GDM1 (cell line): ENCODE data around the gene HACD2.

Experiments used
- DNase-seq: peaks from one replicate; lab custom pipeline; 2025; lab: John Stamatoyannopoulos, UW

The HACD2 gene

DNA sequence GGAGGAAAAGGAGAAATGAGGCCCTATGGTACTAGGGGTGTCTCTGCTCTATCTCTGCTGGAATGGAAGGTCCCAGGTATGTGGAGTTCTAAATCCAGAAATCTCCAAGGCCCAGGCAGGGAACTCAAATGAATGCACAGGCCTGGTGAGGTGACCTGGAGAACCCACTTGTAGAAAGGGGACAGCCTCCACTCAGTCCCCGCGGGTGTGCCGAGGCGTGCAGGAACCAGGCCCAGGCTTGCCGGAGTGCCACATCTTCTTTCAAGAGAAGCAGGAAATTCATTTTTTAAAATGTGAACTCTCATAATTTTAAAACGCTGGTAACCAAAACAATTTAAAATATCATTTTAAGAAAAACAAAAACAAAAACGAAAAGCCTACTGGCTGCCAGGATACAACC, 103.8 kb downstream of the HACD2 start:
- no peak for DNase-seq

GRCh38 chr3:123480428-123480827, 104.4 kb downstream of the HACD2 start:
- no peak for DNase-seq

GRCh38 chr3:123479891-123480290, 105.0 kb downstream of the HACD2 start:
- no peak for DNase-seq

GRCh38 chr3:123478314-123478713, 106.5 kb downstream of the HACD2 start:
- no peak for DNase-seq

DNA sequence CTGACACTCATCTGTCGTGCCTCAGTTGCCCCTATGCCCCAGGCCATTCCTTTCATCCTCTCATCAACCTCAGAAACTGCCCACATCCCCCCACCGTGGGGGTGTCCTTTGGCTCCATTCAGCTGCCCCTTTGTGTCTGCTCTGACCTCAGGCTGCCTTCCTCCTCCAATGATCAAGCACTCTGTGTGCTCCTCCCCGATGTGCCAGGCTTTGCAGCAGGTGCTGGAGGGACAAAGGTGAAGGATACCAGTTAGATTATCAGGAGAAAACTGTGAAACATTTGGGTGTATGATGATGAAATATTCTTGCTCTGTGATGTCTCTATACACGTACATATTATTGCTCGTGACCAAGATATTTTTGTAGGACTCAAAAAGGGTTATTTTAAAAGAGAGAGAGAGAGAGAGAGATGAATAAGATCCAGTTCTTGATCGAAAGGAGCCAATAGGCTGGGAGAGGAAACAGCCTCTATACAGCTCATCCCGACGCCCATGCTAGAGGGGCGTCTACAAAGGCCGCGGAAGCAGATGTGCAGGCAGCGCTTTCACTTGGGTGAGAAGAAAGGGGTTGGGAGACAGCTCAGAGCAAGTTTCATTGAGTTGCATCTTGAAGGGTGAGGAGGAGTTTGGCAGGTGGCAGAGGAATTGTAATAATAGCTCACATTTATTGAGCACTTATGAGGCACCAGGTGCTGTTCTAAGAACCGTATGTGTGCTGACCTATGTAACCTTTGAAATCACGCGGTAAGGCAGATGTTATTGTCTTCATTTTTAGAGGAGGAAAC, 107.7 kb downstream of the HACD2 start:
- DNase-seq, result no peak

- no peak for DNase-seq
Observed at GRCh38 chr3:123475786-123476185, 109.1 kb downstream of the HACD2 start.

DNA sequence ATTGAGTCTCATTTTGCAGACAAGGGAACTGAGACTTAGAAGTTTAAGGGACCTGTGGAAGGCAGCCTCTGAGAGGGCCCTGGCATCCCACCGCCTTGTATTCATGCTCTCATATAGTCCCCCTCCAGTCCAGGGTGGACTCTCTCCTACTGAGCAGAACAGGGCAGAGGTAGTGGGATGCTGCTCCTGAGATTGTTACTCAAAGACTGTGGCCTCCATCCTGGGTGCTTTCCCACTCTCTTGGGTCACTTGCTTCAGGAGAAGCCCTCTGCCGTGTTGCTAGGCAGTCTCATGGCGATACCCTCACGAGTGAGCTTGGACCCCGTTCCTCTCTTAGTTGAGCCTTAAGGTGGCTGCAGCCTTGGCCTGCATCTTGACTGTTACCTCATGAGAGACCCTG, 113.7 kb downstream of the HACD2 start:
- DNase-seq, result no peak

DNA sequence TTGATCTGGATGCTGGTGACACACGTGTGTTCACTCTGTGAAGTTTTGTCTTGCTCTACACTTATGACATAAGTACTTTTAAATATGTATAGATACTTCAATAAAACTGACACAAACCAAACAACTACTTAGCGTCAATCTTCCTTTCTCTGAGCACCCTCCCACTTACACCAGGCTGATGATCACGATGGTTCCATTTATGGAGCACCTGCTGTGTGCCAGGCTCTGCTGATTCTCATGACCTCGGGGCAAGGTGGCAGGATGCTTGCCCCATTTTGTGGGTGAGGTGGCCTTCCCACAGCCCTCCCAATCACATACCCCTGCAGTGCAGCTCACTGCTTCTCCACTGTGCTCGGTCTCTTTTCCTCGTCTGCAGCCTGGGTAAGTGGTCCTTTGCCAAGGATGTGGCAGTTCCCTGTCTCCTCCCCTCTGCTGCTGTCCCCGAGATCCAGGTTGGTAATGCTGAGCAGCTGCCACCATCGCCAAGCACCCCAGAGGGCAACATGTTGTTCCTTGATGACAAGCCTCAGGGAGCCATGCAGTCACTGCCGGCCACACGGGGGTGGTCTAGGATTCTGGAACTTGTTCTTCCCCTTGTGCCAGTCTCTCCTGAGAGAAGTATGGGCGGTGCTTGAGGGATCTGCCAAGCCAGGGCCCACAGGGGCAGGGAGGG, 115.4 kb downstream of the HACD2 start:
- no peak for DNase-seq

- no peak for DNase-seq
Observed at GRCh38 chr3:123467046-123467445, 117.8 kb downstream of the HACD2 start.

DNA sequence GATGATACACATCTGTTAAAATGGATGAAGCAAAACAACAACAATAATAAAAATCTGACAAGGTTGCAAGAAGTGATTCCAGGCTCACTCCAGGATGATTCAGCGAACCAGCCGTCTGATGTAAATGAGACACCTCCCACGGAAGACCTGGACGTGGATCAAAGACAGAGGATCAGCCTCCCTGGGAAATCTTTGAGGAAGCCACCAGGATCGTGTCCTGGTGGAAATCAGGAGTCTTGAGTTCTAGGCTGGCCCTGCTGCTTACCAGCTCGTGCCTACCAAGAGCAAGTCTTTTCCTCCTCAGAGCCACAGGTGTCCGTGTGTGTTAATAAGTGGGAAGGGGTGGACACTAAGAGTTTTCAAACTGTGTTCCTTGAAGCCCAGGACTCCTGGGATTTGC, 120.6 kb downstream of the HACD2 start:
- DNase-seq, result no peak

GRCh38 chr3:123459862-123460261, 125.0 kb downstream of the HACD2 start:
- no peak for DNase-seq

- DNase-seq, result no peak
Observed at GRCh38 chr3:123458255-123458654, 126.6 kb downstream of the HACD2 start.

- no peak for DNase-seq
Observed at GRCh38 chr3:123457841-123458240, 127.0 kb downstream of the HACD2 start.

DNA sequence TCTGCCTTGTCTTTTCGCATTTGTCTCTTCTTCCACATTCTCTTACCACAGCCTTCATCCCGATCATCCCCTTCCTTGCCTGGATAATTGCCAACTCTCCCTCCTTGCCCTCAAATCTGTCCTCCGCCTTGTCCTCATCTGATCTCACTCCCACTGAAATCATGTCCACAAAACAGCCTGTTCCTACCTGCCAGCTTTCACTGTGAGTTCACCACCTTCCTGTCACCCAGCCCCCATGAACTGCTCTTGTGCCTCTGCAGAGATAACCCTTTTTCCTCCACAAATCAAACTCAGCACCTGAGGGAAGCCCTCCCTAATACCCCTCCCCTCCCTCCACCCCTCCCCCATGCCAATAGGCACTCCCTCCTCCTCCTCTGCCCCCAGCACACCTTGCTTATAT, 131.2 kb downstream of the HACD2 start:
- DNase-seq, result no peak

- DNase-seq, result no peak
Observed at GRCh38 chr3:123451186-123451585, 133.7 kb downstream of the HACD2 start.

DNA sequence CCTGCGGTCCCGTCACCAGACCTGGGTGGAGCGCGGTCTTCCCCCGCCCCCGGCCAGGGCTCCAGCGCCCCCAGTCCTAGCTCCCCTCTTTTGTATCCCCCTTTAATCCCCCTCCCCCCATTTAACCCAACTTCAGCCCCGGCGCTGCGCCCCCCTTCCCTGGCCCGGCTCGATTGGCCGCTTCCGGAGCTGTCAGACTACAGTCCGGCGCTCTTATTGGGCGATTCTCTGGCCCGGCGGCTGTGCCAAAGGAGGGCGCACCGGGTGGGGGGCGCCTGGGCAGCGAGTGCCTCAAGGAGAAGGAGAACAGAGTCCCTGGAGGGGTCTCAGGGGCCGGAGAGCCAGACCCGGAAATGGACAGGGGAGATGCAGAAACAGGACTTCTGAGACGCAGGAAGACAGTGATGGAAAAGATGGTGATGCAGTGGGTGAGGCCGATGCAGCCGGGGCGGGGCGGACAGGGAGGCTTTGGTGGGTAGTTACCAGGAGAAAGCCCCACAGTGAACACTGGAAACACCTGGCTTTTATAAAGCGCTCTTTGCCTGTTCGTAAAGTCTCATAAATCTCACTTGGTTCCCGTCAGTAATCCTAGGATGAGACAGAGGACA, 134.8 kb downstream of the HACD2 start:
- no peak for DNase-seq

DNA sequence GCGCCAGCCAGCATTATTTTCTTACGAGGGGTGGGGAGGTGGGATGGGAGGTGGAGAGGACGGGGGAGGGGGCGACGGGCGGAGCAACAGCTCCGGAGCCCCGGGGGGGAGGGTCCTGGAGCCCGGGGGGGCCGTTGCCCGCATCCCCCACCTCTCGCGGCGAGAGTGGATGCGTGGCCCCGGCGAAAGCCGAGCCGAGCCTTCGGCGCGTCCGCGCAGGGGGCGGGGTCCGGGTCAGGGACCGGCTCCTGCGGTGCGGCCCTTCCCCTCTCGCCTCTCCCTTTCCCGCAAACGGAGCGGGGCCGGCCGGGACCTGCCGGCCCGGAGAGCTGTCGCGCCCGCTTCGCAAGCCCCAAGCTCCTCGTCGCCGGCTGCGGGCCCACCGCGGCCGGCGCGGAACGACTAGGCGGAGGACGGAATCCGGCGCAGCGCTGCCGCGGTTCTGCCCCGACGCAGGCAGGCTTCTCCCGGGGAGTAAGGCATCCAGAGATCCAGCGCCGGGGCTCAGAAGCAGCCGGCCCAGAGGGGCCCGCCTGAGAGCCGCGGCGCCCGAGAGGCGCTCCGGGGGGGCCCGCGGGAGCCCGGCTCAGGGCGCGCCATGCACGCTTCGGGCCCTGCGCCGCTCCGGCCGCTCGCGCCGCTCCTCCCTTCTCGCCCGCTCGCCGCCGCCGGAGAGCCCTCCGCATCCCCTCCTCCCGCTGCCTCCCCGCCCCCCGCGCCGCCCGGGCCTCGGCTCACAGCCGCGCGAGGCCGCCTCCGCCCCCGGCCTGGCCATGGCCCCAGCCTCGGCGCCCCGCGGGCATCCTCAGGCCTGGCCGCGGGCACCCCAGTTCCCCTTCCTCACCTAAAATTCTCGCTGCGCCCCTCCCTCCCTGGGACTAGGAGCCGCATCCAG, 135.5 kb downstream of the HACD2 start:
- DNase-seq, result no peak

- DNase-seq, result no peak
Observed at GRCh38 chr3:123448536-123449101, 136.2 kb downstream of the HACD2 start, which contains the start of gene ADCY5. TSS of gene ADCY5 (minus strand) at chr3:123449090. CDS start at chr3:123448545, 545 bp downstream.

DNA sequence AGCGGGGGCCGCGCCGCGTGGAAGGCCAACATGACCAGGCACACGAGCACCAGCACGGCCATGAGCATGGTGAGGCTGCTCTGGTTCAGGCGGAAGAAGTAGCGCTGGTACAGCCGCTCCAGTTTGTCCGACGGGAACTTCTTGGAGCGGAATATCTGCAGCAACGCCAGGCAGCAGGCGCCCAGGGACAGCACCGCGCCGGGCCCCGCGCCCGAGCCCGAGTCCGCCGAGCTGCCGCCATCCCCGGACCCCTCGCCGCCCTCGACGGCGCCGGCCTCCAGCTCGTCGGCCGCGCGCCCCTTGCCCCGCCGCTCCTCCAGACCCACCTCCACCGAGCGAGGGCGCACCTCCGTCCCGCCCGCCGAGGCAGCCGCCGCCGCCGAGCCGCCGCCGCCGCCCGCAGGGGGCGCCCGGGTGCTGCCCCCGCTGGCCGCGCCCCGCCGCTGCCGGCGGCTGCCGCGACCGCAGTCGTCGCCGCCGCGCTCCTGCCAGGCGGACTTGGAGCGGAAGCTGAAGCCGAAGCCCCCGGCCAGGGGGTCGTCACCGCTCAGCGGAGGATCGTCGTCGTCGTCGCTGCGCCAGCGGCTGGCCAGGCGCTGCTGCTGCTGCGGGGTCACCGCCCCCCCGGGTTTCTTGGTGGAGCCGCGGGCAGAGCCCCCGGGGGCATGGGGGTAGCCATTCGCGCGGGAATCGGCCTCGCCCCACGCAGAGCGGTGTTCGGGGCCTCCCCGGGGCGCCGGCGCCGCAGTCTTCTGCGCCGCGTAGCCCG, 136.9 kb downstream of the HACD2 start:
- peak; percentile 15 for DNase-seq

DNA sequence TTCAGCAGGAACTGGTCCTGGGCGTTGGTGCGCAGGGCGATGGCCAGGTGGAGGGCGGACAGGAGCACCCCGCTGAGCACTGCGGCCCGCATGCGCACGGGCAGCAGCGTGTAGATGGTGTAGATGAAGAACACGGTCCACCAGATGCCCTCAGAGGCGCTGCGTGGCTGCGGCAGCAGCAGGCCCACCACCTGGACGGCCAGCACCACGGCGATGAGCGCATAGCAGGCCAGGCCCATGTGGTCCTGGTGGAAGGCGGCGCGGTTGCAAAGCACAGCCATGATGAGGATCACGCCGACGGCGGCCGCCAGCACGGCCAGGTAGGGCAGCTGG, 137.5 kb downstream of the HACD2 start:
- no peak for DNase-seq

DNA sequence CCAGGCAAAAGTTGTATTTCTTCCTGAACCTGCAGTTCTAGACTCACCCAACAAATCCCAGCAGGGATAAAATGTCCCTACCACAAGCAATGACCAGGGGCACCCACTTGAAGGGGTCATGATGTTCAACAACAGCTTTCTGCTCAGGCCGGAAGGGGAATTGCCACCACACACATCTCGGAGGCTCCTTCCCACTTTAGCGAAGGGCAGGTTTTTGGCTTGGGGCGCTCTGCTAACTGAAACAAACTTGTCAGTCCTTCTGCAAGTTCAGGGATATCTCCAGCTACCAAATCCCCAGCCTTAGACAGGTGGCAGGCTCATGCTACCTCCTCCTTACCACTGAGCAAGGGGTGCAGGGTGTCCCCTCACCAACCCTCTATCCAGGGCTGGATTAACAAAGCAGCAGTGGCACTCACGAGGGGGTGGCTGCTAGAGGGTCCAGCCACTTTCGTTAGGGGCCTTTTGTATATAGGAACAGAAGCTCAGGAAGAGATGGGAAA, 138.2 kb downstream of the HACD2 start:
- DNase-seq, result no peak
